ENCODE measurements around the gene SPDEF. TPM values are rescaled to one million over a fixed set of nuclear protein-coding genes. Genes with fewer than 3 reads are reported as not detected.

Gene SPDEF
- polyA plus RNA-seq, 1 donor (not counting 4 experiments of a cell fraction or from before 2014, with no cell fraction given): 0.03 TPM

DNA sequence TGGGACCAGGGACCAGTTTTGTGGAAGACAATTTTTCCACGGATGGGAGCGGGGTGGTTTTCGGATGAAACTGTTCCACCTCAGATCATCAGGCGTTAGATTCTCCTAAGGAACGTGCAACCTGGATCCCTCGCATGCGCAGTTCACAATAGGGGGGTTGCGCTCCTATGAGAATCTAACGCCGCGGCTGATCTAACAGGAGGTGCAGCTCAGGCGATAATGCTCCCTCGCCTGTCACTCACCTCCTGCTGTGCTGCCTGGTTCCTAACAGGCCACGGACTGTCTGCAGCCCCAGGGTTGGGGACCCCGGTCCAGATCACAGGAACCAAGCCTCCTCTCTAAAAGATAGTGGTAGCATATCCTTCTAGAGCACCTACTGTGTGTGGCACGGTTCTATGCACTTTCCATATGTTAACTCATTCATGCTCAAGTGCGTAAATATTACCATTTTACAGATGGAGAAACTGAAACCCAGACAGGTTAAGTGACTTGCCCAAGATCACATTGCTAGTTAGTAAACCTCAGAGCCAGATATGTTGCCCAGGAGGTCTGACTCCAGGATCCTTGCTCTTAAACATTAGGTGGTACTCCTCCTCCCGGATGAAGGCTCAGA lies 25.3 kb downstream of the SPDEF start:
- H2AFZ ChIP-seq (ENCODE audit: control insufficient read depth, low read length): no peak overlapping the region
- H3K4me3 ChIP-seq (ENCODE audit: control insufficient read depth in 2 of 3, extremely low read depth in 1 of 3, insufficient read depth in 2 of 3, low read depth in 1 of 3, low read length in 3 of 3): no peak overlapping the region
- no peak overlapping the region for H3K4me2 ChIP-seq (ENCODE audit: control insufficient read depth, extremely low read depth, insufficient read depth, low read depth, low read length)
- DNase-seq (ENCODE audit: low read depth, low spot score): no peak
- no peaks in the 10 kb centered on the region for H3K9me3 ChIP-seq (ENCODE audit: control insufficient read depth, low read depth, low read length)
- no peaks in the 10 kb centered on the region for H3K36me3 ChIP-seq (ENCODE audit: control insufficient read depth in 2 of 2, extremely low read depth in 1 of 2, insufficient read depth in 2 of 2, low read length in 2 of 2)
- dilution Hi-C loops (cut with MboI; ENCODE audit: extremely low pct_ligation_motif_present, low sequenced_read_pairs): no loop called here
- no peaks in the 10 kb centered on the region for H3K4me1 ChIP-seq (ENCODE audit: control insufficient read depth, extremely low read depth, insufficient read depth, low read length)
- H3K27me3 ChIP-seq (ENCODE audit: control insufficient read depth, extremely low read depth, insufficient read depth, low read length): no peaks in the 10 kb centered on the region
- FAIRE-seq: no peak
- H3K79me2 ChIP-seq (ENCODE audit: control insufficient read depth, insufficient read depth, low read length): no peaks in the 10 kb centered on the region
- no peak for TF ChIP-seq CTCF (optimal IDR thresholded peaks at IDR 0.05 in 1 of 3, IDR thresholded peaks at IDR 0.05 in 1 of 3, conservative IDR thresholded peaks at IDR 0.05 in 1 of 3; ENCODE audit: extremely low read depth in 1 of 3, insufficient read depth in 2 of 3, low read length in 3 of 3)
- TF ChIP-seq EZH2 (IDR thresholded peaks at IDR 0.05; ENCODE audit: low read length): no peak
- no peak overlapping the region for H3K9ac ChIP-seq (ENCODE audit: control insufficient read depth, extremely low read depth, insufficient read depth, low read length)
- no peaks in the 10 kb centered on the region for H3K9me1 ChIP-seq (ENCODE audit: control insufficient read depth, extremely low read depth, insufficient read depth, low read length)
- no peaks in the 10 kb centered on the region for H4K20me1 ChIP-seq (ENCODE audit: control insufficient read depth, extremely low read depth, insufficient read depth, low read length)
- H3K27ac ChIP-seq (ENCODE audit: control insufficient read depth, insufficient read depth, low read length): no peak overlapping the region

DNA sequence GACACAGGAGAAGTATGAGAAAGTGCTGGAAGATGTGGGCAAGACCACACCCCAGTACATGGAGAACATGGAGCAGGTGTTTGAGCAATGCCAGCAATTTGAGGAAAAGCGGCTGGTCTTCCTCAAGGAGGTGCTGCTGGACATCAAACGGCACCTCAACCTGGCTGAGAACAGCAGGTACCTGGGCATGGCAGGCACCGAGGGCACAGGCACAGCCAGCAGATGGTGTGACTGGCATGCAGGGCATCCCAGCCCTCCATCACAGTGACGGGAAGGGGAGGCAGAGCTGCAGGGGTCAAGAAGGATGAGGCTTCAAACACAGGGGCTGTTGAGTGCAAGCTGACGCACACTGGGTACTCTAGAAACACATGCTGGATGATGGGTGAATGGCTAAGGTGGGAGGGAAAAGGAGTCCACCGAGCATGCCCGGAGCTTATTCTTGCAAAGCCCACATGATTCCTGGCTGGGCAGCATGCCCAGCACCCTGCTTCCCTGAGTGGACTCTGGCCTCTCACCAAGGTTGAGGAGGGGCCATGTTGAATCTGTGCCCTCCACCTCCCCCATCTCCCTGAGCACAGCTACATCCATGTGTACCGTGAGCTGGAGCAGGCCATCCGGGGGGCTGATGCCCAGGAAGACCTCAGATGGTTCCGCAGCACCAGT lies 26.3 kb downstream of the SPDEF start:
- Histone ChIP-seq H3K79me2 (ENCODE audit: control insufficient read depth, insufficient read depth, low read length) (no peaks in the 10 kb centered on the region), H3K27ac (ENCODE audit: control insufficient read depth, insufficient read depth, low read length) (no peak overlapping the region), H3K27me3 (ENCODE audit: control insufficient read depth, extremely low read depth, insufficient read depth, low read length) (no peaks in the 10 kb centered on the region), H2AFZ (ENCODE audit: control insufficient read depth, low read length) (no peak overlapping the region), H3K36me3 (ENCODE audit: control insufficient read depth in 2 of 2, extremely low read depth in 1 of 2, insufficient read depth in 2 of 2, low read length in 2 of 2) (no peaks in the 10 kb centered on the region), H3K4me3 (ENCODE audit: control insufficient read depth in 2 of 3, extremely low read depth in 1 of 3, insufficient read depth in 2 of 3, low read depth in 1 of 3, low read length in 3 of 3) (no peak overlapping the region), H3K9me1 (ENCODE audit: control insufficient read depth, extremely low read depth, insufficient read depth, low read length) (no peaks in the 10 kb centered on the region), H3K9me3 (ENCODE audit: control insufficient read depth, low read depth, low read length) (no peaks in the 10 kb centered on the region), H3K4me2 (ENCODE audit: control insufficient read depth, extremely low read depth, insufficient read depth, low read depth, low read length) (no peak overlapping the region), H4K20me1 (ENCODE audit: control insufficient read depth, extremely low read depth, insufficient read depth, low read length) (no peaks in the 10 kb centered on the region), H3K9ac (ENCODE audit: control insufficient read depth, extremely low read depth, insufficient read depth, low read length) (no peak overlapping the region), H3K4me1 (ENCODE audit: control insufficient read depth, extremely low read depth, insufficient read depth, low read length) (no peaks in the 10 kb centered on the region)
- FAIRE-seq: no peak
- TF ChIP-seq EZH2 (IDR thresholded peaks at IDR 0.05; ENCODE audit: low read length) (no peak), CTCF (optimal IDR thresholded peaks at IDR 0.05 in 1 of 3, IDR thresholded peaks at IDR 0.05 in 1 of 3, conservative IDR thresholded peaks at IDR 0.05 in 1 of 3; ENCODE audit: extremely low read depth in 1 of 3, insufficient read depth in 2 of 3, low read length in 3 of 3) (peak in 1 of 3 experiments; percentile 40)
- dilution Hi-C loops (cut with MboI; ENCODE audit: extremely low pct_ligation_motif_present, low sequenced_read_pairs): no loop called here
- no peak for DNase-seq (ENCODE audit: low read depth, low spot score)
